H1 (cell line): ENCODE measurements around the gene CMTR1. TPM values are rescaled to one million over a fixed set of nuclear protein-coding genes. Genes with fewer than 3 reads are reported as not detected.

Experiments
- SP4 ChIP-seq: IDR thresholded peaks from 2 replicates; pipeline ENCODE4 v1.6.1; 2012; ENCODE audit warnings: low read length, inconsistent platforms
- polyA plus RNA-seq, 7 experiments: library from polyadenylated mRNA; depleted of rRNA in 3 of 7; stranded (reverse) in 5 of 7; unstranded in 2 of 7; fragments of >200 nt in 5 of 7; fragments of 200-250 nt in 2 of 7; gene quantifications; 1 replicate in 5 of 7; 2 replicates in 1 of 7; 4 replicates in 1 of 7; pipeline versions ENCODE4 v1.2.1 to v1.2.3, GENCODE V29; 2011 to 2013; ENCODE audit warnings: missing spikeins in 2 of 7, mixed read lengths in 2 of 7
- total RNA-seq: library from RNA; stranded (reverse); fragmentation: NEBNext Ultra II Directional; extraction: Animal tissue kit (Norgen Biotek cat#: 25700); gene quantifications from 2 replicates; pipeline ENCODE4 v1.2.1, GENCODE V29; 2021

CMTR1 gene
- total and polyA plus RNA-seq, 2 of the 8 experiments (the other 6 are each of a cell fraction or from before 2014, with no cell fraction given): 15.2 to 33.1 TPM

GRCh38 chr6:37499433-37500293, 66.6 kb downstream of the CMTR1 start, which contains the start of gene CCDC167 (continued):
- TF ChIP-seq SP4: no peak; the same call in 1 of the 2 replicates
